ENCODE data around the gene RUSC2. TPM values are rescaled to one million over a fixed set of nuclear protein-coding genes. Genes with fewer than 3 reads are reported as not detected.
A peak's percentile ranks its signal among the peaks of the same experiment; 100 is the strongest.

Gene RUSC2
- total and polyA plus RNA-seq, 2 of the 4 experiments (the other 2 are of a cell fraction), result 17.4 to 35.4 TPM

GRCh38 chr9:35464141-35465025 is 25.5 kb upstream of the RUSC2 start:
- Histone ChIP-seq H3K56ac (ENCODE audit: extremely low read depth, insufficient read depth, low read length) (no peak overlapping the region), H2BK15ac (ENCODE audit: low read depth, low read length) (no peak overlapping the region), H3K27ac (ENCODE audit: insufficient read depth, low read length) (no peak overlapping the region; the same call in 1 of the 2 replicates), H3K36me3 (ENCODE audit: control insufficient read depth, insufficient read depth, low read length) (no peaks in the 10 kb centered on the region), H3K18ac (ENCODE audit: low read depth, low read length) (no peak overlapping the region), H3K79me1 (ENCODE audit: low read depth in 1 of 2, low read length in 2 of 2) (no peaks in the 10 kb centered on the region), H4K20me1 (ENCODE audit: insufficient read depth, low read length) (no peaks in the 10 kb centered on the region), H3K14ac (replicated peaks; ENCODE audit: low read depth, low read length) (no peak overlapping the region), H2AFZ (replicated peaks; ENCODE audit: low read length, poor library complexity) (no peak overlapping the region), H2AK5ac (ENCODE audit: low read depth, low read length) (no peak overlapping the region), H3K4me2 (ENCODE audit: low read depth, low read length) (no peak overlapping the region), H3K4me3 (ENCODE audit: insufficient read depth, low read depth, low read length) (no peak overlapping the region), H4K5ac (ENCODE audit: low read depth, low read length) (no peak overlapping the region), H3K9ac (ENCODE audit: low read depth, low read length) (no peak overlapping the region), H2BK20ac (ENCODE audit: low read depth, low read length) (no peak overlapping the region), H3K9me1 (ENCODE audit: insufficient read depth, low read length) (no peaks in the 10 kb centered on the region), H3K9me3 (ENCODE audit: control insufficient read depth, insufficient read depth, low read length) (peaks cover 12% of the 10 kb centered on the region), H4K91ac (ENCODE audit: insufficient read depth, low read depth, low read length) (no peak overlapping the region), H2BK120ac (ENCODE audit: low read depth, low read length) (no peak overlapping the region), H3K27me3 (ENCODE audit: control insufficient read depth, insufficient read depth, low read length) (peaks cover 8% of the 10 kb centered on the region), H2BK5ac (ENCODE audit: low read depth, low read length, poor library complexity, severe bottlenecking) (no peak overlapping the region), H3K4me1 (ENCODE audit: control insufficient read depth, insufficient read depth, low read length) (peaks cover 4% of the 10 kb centered on the region; the same call in 1 of the 2 replicates), H4K8ac (ENCODE audit: low read depth in 2 of 2, low read length in 2 of 2) (no peak overlapping the region), H3K4ac (ENCODE audit: low read depth, low read length) (no peak overlapping the region), H2AK9ac (replicated peaks; ENCODE audit: low read depth, low read length, poor library complexity) (no peak overlapping the region), H3K23ac (ENCODE audit: low read depth, low read length) (no peak overlapping the region)
- ChIA-PET CTCF (no interaction called here), POLR2A (ENCODE audit: unreplicated experiment) (no interaction called here)
- WGBS, 2 experiments (ENCODE audit: extremely low coverage in 2 of 2, insufficient read length in 1 of 2), result no CpG with 5 or more reads among the region's 2 CpGs
- no peak for TF ChIP-seq SMC3 (IDR thresholded peaks at IDR 0.05; ENCODE audit: low read depth, low read length)
- TF ChIP-seq CEBPB (IDR thresholded peaks at IDR 0.05; ENCODE audit: low read depth, low read length), result peak; percentile 41; the same call in 1 of the 2 replicates
- peak; percentile 26 for DNase-seq
- in situ Hi-C loops (cut with MboI; ENCODE audit: low sequenced_read_pairs), result no loop called here
- no peak; the same call in none of the 2 replicates for ATAC-seq (ENCODE audit: low read depth)
- intact Hi-C loops (cut with micrococcal nuclease), result no loop called here
- BruUV-seq (replicated peaks), result no TSS peak
- dilution Hi-C loops (cut with HindIII; ENCODE audit: low sequenced_read_pairs, unreplicated experiment), result no loop called here

Data from IMR-90 (cell line).